ENCODE measurements around the gene FREY1.

DNA sequence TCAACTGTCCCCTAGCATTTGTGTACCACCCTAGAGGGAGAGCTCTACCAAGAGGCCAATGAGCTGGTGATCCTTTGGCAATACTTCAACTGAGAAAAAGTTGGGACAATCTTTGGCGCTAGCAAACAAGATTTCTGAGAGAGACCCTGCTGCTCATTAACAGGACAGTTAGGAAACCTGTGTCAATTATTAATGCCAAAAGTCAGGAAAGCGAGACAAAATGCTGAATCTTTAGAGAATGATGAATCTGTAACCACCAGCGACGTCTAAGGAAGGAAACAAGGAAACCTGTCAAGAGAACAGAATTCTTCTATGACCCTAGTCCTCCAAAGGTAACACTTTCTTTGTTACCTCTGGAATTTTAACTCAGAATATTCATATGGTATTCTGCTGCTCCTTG is 35.3 kb upstream of the FREY1 start:
- TF ChIP-seq, protein P1, sequence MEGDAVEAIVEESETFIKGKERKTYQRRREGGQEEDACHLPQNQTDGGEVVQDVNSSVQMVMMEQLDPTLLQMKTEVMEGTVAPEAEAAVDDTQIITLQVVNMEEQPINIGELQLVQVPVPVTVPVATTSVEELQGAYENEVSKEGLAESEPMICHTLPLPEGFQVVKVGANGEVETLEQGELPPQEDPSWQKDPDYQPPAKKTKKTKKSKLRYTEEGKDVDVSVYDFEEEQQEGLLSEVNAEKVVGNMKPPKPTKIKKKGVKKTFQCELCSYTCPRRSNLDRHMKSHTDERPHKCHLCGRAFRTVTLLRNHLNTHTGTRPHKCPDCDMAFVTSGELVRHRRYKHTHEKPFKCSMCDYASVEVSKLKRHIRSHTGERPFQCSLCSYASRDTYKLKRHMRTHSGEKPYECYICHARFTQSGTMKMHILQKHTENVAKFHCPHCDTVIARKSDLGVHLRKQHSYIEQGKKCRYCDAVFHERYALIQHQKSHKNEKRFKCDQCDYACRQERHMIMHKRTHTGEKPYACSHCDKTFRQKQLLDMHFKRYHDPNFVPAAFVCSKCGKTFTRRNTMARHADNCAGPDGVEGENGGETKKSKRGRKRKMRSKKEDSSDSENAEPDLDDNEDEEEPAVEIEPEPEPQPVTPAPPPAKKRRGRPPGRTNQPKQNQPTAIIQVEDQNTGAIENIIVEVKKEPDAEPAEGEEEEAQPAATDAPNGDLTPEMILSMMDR (conservative IDR thresholded peaks at IDR 0.05) = no peak
- TF ChIP-seq EZH2 (IDR thresholded peaks at IDR 0.05; ENCODE audit: low read depth) = no peak

Data from PC-9 (cell line).